Measurements from ENCODE around the gene COL4A6.
A peak's percentile ranks its signal among the peaks of the same experiment; 100 is the strongest.
"Not testable (repeated sequence)": the region's sequence is repeated elsewhere in the genome, so short reads cannot be mapped to it uniquely, and the experiment has no call there.

COL4A6 gene

DNA sequence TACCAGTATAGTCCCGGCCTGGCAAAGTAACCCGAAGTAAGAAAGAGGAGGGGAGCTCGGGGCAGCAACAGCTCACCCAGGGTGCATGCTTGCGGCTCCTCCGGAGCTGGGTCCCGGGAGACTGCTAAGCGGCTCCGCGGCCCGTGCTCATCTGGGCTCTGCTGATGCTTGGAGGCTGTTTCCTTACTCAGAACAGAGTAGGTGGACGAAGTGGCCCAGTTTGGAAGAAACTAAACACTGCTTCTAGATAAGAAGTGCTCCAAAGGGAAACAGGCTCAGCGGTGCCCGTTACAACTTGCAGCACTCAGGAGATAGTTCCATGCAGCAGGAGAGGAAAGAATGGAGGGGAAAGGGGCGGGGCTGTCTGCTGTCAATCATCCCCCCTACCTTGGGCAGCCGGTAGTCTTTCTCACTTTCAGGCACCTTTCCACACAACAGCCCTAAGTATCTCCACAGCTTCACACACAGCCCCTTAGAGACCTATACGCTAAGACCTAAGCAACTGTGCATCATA, at the start of gene COL4A6:
COL4A6 (minus strand) TSS at position 313 of the 514 bp plus-strand sequence; CDS start at position 87, 226 bp downstream.
- DNase-seq (ENCODE audit: low read depth, low spot score) = no peak
- peak within 1 kb of the TSS; percentile 75 for H3K27ac ChIP-seq

DNA sequence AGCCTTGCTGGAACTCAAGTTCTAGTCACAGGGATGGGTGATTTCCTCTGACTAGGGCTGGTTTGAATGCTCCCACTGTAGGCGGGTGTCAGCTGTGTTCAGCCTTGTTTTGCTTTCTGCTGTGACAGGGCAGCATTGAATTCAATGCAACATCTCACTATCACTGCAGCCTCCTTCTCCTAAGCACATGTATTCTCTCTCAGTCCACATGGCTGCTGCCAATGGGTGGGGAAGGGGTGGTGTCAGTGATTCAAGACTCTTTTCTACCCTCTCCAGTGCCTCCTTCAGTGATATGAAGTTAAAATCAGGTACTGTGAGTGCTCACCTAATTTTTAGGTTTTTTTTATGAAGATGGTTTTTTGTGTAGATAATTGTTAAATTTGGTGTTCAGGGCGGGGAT, 47.7 kb upstream of the COL4A6 start:
- DNase-seq (ENCODE audit: low read depth, low spot score) = no peak
- H3K27ac ChIP-seq = no peak overlapping the region

- peak; percentile 2 for DNase-seq (ENCODE audit: low read depth, low spot score)
- no peak overlapping the region for H3K27ac ChIP-seq
Measured at GRCh38 chrX:108484251-108484650, 46.0 kb upstream of the COL4A6 start.

DNA sequence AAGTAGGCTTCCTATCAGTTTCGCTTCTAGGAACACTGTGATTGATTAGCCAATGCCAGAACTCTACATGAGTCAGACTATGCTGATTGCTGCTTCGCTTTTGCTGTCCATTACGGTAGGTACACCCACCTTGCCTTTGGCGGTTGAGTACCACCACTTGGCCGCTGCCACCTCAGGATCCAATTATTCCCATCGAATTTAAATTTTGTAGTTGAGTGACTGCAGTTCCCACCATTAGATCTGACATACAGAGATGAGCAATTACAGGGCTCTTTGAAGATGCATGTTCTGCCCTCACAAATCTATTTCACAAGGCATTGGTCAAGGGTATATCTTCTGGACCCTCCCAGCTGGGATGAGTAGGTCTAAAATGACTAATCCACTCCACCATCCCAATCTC, 43.3 kb upstream of the COL4A6 start:
- DNase-seq (ENCODE audit: low read depth, low spot score); H3K27ac ChIP-seq: not testable (repeated sequence)

DNA sequence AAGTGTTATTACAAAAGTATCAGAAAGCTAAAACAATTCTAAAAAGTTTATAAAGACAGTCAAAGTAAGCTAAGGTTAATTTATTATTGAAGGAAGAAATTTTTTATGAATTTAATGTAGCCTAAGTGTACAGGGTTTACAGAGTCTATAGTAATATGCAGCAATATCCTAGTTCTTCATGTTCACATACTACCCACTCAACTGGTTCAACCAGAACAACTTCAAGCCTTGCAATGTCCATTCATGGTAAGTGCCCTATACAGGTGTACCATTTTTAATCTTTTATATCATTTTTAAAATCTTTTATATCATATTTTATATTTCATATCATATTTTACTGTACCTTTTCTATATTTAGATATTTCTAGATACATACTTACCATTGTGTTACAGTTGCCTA, 35.8 kb upstream of the COL4A6 start:
- no peak for DNase-seq (ENCODE audit: low read depth, low spot score)
- H3K27ac ChIP-seq = no peak overlapping the region

DNA sequence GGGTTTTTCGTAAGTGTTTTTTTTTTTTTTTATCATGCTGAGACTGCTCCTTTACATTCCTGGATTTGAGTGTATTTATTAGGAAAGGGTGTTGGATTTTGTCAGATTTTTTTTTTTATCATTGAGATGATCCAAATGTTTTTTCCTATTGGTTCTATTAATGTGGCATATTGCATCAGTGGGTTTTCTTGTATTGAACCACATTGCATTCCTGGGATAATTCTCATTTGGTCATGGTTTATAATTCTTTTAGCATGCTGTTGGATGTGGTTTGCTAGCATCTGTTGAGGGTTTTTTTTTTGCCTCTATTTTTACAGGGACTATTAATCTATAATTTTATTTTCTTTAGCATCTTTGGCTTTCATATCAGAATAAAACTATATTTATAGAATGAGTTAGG, 30.3 kb upstream of the COL4A6 start:
- no peak overlapping the region for H3K27ac ChIP-seq
- no peak for DNase-seq (ENCODE audit: low read depth, low spot score)

DNA sequence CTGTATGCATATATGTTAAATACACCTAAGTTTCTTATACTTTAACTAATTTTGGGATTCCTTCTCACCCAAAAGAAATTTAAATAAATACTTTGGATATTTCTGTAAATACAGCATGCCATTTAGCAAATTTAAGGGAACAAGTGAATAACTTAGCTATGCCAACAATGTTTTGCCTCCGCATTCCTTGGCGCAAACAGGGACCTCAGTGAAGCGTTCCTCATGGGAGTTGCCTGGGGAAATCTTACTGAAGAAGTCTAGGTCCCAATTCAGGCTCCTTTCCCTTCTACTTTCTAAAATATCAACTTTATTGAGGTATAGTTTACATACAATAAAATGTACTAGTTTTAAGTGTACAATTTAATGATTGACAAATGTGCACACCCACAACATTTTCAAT, 26.4 kb upstream of the COL4A6 start:
- no peak overlapping the region for H3K27ac ChIP-seq
- DNase-seq (ENCODE audit: low read depth, low spot score) = no peak

- no peak overlapping the region for H3K27ac ChIP-seq
- no peak for DNase-seq (ENCODE audit: low read depth, low spot score)
Measured at GRCh38 chrX:108456971-108457477, 18.8 kb upstream of the COL4A6 start.

DNA sequence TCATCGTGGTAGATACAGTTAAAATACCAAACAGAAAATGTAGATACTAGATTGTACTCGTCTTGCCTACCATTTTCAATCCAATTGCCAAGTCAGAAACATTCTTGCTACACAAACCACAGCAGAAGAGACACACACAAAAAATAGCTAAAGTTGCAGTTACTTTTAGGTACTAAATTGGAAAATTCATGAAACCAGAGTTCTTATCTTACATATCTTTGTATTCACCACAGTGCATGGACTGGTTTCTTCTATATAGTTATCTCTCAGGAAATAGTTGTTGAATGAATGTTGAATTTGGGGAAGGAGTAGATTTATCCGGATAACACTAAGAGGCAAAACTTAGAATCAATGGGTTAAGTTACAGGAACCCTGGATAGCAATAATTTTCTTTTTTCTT, 15.6 kb upstream of the COL4A6 start:
- DNase-seq (ENCODE audit: low read depth, low spot score) = no peak

DNA sequence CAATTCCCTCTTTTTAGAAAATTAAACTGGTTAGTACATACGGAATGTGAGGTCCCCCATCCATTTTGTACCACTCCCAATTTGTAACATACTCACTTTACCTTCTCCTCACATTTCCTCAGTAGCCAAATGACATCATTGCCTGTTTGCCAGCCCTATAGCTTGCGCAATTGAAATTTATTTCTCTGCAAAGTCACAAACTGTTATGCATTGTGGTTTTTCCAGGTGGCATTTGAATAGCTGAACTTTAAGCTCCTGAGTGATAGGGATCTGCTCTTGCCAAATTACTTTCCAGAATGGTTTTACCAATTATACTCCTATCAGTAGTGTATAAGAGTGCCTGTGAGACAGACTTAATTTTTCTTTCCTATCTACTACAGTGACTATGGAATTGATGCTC, 9.1 kb upstream of the COL4A6 start:
- no peak for DNase-seq (ENCODE audit: low read depth, low spot score)
- peak overlapping the region; percentile 5 for H3K27ac ChIP-seq

More for the DNA sequence above, 15.6 kb upstream of the COL4A6 start:
- H3K27ac ChIP-seq = no peak overlapping the region

- H3K27ac ChIP-seq = no peak overlapping the region
- DNase-seq (ENCODE audit: low read depth, low spot score) = no peak
Measured at GRCh38 chrX:108442901-108443464, 4.8 kb upstream of the COL4A6 start.

- DNase-seq (ENCODE audit: low read depth, low spot score) = no peak
- H3K27ac ChIP-seq = peak overlapping the region; percentile 75
Measured at GRCh38 chrX:108439961-108440696, 1.9 kb upstream of the COL4A6 start.

GRCh38 chrX:108439426-108439942, 1.3 kb upstream of the COL4A6 start, which contains the start of gene COL4A5:
Gene COL4A5 (plus strand): TSS chrX:108439838. CDS start chrX:108440126, 288 bp downstream.
- peak; percentile 87 for DNase-seq (ENCODE audit: low read depth, low spot score)
- H3K27ac ChIP-seq = peak within 1 kb of the TSS; percentile 75

DNA sequence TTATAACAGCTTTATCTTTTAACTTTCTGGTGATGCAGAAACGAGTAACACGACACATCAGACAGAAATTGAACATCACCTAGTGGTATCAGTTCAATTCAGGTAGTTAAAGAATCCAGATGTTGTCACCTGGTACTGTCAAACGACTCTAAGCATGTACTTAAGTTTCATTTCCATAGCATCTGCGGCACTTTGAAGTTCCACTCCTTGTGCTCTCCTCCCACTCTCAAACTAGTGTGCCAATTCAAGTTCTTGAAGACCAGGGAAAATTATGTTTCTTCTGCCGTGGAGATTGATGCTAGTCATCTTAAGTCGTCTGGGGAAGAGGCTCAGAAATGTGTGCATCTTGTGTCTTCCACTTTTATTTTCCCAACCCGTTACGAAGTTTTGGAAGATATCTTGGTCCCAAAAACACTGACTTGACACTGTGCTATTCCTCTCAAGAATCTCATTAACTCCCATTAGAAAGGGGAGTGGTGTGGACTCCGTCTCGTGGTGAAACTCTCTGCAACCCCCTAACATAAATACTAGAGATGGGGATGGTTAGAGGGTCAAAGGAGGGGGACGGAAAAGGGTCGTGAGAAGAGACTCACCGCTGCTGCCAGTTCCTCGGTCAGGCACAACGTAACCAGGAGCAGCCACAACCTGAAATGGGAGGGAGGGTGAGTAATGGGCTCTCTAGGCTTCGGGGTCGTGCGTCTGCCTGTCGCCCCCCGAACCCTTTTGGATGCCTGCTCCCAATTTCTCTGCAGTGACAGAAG, 693 bp downstream of the COL4A6 start:
- no peak for DNase-seq (ENCODE audit: low read depth, low spot score)
- H3K27ac ChIP-seq = no peak overlapping the region

GRCh38 chrX:108435261-108435660, 3.0 kb downstream of the COL4A6 start:
- no peak for DNase-seq (ENCODE audit: low read depth, low spot score)
- H3K27ac ChIP-seq = no peak overlapping the region

DNA sequence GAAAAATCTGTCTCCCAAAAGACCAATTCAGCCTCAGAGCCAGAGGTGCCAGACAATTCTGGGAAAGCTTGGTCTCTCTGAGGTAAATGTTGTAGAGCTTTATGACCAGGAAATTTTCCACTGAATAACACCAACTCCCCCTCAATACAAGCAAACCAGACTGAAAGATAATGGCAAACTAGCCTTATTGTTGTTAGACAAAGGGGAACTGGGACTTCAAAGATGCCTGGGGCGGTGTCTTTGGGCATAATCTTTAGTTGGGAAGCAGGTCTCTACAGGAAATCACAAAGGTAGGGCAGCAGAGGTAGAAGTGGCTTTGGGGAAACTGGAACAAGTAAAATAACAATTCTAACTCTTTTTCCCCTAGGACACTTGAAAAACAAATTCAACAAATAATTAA, 12.0 kb downstream of the COL4A6 start:
- H3K27ac ChIP-seq = no peak overlapping the region
- DNase-seq (ENCODE audit: low read depth, low spot score) = no peak

DNA sequence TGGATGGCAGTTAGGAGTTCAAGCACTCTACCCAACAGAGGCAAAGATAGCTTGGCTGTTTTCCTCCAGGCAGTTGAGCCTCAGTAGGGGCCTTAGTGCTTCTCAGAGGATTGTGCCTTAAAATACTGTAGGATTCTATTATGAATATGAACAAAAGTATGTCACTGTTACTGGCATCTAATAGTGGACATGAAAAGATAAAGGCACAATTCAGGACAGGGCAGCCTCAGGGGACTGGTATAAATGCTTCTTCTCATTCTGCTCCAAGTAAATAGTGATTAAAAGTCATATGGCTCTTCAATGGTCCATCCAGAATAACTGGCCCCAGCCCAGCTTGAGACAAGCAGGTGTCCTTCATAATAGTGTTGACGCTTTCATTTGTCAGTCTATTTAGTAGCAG, 17.7 kb downstream of the COL4A6 start:
- DNase-seq (ENCODE audit: low read depth, low spot score) = no peak

DNA sequence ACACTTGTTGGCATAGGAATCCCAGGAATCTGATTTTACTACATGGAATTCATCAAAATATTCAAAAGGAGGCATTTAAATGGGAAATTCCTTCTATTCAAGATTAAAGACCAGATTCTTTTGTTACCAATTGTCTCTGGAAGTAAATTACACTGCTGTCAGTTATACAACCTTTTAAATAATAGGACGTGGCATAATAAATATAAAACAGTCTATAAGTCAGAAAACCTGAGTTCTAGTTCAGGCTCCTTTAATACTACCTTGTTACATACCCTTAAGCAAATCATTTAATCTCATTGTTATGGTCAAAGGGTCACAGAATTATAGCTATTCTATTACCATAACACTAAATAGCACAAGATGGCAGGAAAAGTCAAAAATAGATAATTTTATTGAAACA, 18.8 kb downstream of the COL4A6 start:
- H3K27ac ChIP-seq = no peak overlapping the region
- no peak for DNase-seq (ENCODE audit: low read depth, low spot score)

More for the DNA sequence above, 17.7 kb downstream of the COL4A6 start:
- no peak overlapping the region for H3K27ac ChIP-seq

DNA sequence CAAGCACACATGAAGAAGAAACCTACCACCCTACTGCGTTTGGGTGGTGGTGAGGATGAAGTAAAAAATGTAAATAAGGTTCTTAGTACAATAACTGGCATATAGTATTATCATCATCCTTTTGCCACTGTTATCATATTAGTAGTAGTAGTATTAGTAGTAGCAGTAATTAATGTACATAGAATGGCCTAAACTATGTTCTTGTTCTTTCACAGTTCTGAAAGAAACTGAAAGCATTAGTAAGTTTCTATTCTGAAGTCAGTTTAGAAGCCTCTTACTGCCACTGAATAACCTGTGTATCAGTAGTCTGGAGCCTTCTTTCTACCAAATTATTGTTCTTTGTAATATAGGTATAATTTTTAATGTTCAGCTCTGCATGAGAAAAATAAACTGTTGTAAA, 21.0 kb downstream of the COL4A6 start:
- no peak for DNase-seq (ENCODE audit: low read depth, low spot score)
- H3K27ac ChIP-seq = no peak overlapping the region

GRCh38 chrX:108415891-108416290, 22.3 kb downstream of the COL4A6 start:
- H3K27ac ChIP-seq = peak overlapping the region; percentile 9
- DNase-seq (ENCODE audit: low read depth, low spot score) = no peak

Measured in epithelial cell of prostate (primary cell).